ENCODE data around the gene PMPCA.

Gene PMPCA

GRCh38 chr9:136373300-136374182 is 36.9 kb upstream of the PMPCA start, which contains the start of gene CARD9:
Gene CARD9 (minus strand): TSS chr9:136373669. CDS start chr9:136372078, 1,591 bp downstream.
- DNase-seq (ENCODE audit: low read depth in 2 of 2), result no peak

GRCh38 chr9:136374183-136374575 is 36.3 kb upstream of the PMPCA start:
- DNase-seq (ENCODE audit: low read depth in 2 of 2), result no peak

GRCh38 chr9:136375096-136375495 is 35.4 kb upstream of the PMPCA start:
- DNase-seq (ENCODE audit: low read depth in 2 of 2), result no peak

- no peak for DNase-seq (ENCODE audit: low read depth in 2 of 2)
Measured at GRCh38 chr9:136376457-136376856, 34.0 kb upstream of the PMPCA start.

GRCh38 chr9:136377341-136378169 is 32.9 kb upstream of the PMPCA start:
- no peak for DNase-seq (ENCODE audit: low read depth in 2 of 2)

GRCh38 chr9:136378170-136379002 is 32.1 kb upstream of the PMPCA start:
- DNase-seq (ENCODE audit: low read depth in 2 of 2), result no peak

GRCh38 chr9:136379003-136379287 is 31.5 kb upstream of the PMPCA start:
- DNase-seq (ENCODE audit: low read depth in 2 of 2), result no peak

- no peak for DNase-seq (ENCODE audit: low read depth in 2 of 2)
Measured at GRCh38 chr9:136379401-136379800, 31.1 kb upstream of the PMPCA start.

GRCh38 chr9:136379891-136380290 is 30.6 kb upstream of the PMPCA start:
- no peak for DNase-seq (ENCODE audit: low read depth in 2 of 2)

- no peak for DNase-seq (ENCODE audit: low read depth in 2 of 2)
Measured at GRCh38 chr9:136380381-136380780, 30.1 kb upstream of the PMPCA start.

GRCh38 chr9:136381311-136381710 is 29.1 kb upstream of the PMPCA start:
- DNase-seq (ENCODE audit: low read depth in 2 of 2), result no peak

GRCh38 chr9:136381966-136382513 is 28.4 kb upstream of the PMPCA start:
- no peak for DNase-seq (ENCODE audit: low read depth in 2 of 2)

GRCh38 chr9:136383436-136383835 is 27.0 kb upstream of the PMPCA start:
- DNase-seq (ENCODE audit: low read depth in 2 of 2), result no peak

- DNase-seq (ENCODE audit: low read depth in 2 of 2), result no peak
Measured at GRCh38 chr9:136385015-136385414, 25.4 kb upstream of the PMPCA start.

GRCh38 chr9:136386018-136386417 is 24.4 kb upstream of the PMPCA start:
- DNase-seq (ENCODE audit: low read depth in 2 of 2), result no peak

- no peak for DNase-seq (ENCODE audit: low read depth in 2 of 2)
Measured at GRCh38 chr9:136387217-136387616, 23.2 kb upstream of the PMPCA start.

- DNase-seq (ENCODE audit: low read depth in 2 of 2), result no peak
Measured at GRCh38 chr9:136389396-136389795, 21.1 kb upstream of the PMPCA start.

GRCh38 chr9:136391737-136392537 is 18.5 kb upstream of the PMPCA start:
- no peak for DNase-seq (ENCODE audit: low read depth in 2 of 2)

GRCh38 chr9:136392538-136393449 is 17.7 kb upstream of the PMPCA start:
- no peak for DNase-seq (ENCODE audit: low read depth in 2 of 2)

- DNase-seq (ENCODE audit: low read depth in 2 of 2), result no peak
Measured at GRCh38 chr9:136393531-136393930, 16.9 kb upstream of the PMPCA start.

All from stimulated activated CD8-positive, alpha-beta memory T cell treated with anti-CD3 and anti-CD28 coated beads, Interleukin-7, amount 100 ng/mL, for 1 hour (primary cell).